D721Med (cell line): Measurements from ENCODE around the gene IFNGR1.

Experiments used
- DNase-seq: peaks from one replicate; pipeline ENCODE4 v3.0.0; 2011; ENCODE audit warnings: low spot score; ENCODE audit not compliant: insufficient read length
- FAIRE-seq: peaks from 2 replicates; lab custom pipeline; 2011; peaks lifted over from hg19 to GRCh38; lab: Jason Lieb, UNC
- TF ChIP-seq, protein P1 (sequence below): IDR thresholded peaks from 2 replicates; pipeline ENCODE4 v1.5.1; 2012; ENCODE audit warnings: mild to moderate bottlenecking, control low read depth; ENCODE audit not compliant: insufficient read depth; ENCODE audit errors: missing control alignments

IFNGR1 gene

DNA sequence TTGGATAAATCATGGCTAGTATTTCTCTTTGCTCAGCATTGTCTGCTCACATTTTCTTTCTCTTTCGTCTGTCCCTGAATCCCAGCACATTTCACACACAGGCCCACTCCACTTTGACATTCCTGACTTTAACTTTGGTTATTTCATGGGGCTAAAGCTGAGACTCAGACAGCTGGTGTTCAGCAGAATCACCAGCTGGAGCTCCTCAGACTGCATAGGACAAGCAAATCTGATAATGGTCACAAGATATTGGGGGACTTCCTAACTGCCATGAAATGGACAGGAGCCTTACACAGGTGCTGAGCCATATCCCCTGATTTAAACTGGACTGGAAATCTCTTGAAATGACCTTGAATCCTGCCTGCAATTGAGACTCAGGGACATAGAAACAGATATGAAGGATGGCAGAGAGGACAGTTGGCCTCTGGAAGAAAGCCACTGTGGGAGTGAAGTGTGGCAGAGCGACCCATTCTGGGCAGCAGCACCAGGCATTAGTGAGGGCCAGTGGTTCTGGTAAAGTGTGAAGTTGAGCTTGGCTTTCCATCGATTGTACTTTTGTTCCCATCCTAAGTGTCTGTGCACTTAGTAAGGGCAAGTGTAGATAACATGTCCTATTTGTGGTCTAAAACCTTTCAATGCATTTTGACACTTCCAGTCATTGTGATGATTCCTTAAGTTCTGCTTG is 10.0 kb upstream of the IFNGR1 start:
- no peak for FAIRE-seq
- DNase-seq, result no peak
- TF ChIP-seq, protein P1, sequence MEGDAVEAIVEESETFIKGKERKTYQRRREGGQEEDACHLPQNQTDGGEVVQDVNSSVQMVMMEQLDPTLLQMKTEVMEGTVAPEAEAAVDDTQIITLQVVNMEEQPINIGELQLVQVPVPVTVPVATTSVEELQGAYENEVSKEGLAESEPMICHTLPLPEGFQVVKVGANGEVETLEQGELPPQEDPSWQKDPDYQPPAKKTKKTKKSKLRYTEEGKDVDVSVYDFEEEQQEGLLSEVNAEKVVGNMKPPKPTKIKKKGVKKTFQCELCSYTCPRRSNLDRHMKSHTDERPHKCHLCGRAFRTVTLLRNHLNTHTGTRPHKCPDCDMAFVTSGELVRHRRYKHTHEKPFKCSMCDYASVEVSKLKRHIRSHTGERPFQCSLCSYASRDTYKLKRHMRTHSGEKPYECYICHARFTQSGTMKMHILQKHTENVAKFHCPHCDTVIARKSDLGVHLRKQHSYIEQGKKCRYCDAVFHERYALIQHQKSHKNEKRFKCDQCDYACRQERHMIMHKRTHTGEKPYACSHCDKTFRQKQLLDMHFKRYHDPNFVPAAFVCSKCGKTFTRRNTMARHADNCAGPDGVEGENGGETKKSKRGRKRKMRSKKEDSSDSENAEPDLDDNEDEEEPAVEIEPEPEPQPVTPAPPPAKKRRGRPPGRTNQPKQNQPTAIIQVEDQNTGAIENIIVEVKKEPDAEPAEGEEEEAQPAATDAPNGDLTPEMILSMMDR, result no peak

DNA sequence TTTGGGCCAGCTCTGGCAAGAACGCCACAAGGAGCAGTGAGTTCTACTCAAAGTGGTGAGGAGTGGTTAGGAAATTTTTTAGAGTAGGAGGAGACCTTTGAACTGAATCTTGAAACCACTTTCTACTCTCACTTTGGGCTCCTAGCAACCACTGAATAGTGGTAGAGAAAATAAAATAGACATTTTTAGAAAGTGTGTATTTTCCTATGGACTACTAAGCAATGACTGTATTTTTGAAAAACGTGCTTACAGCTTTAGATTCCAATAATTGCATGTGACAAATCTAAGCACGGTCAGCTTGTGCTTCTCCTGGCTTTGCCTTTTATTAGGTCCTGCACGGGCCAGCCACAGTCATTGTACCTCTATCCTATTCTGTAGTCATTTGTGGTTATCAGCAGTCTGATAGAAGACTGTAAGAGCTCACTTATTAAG is 8.7 kb upstream of the IFNGR1 start:
- no peak for FAIRE-seq
- no peak for DNase-seq
- TF ChIP-seq, protein P1, result no peak

DNA sequence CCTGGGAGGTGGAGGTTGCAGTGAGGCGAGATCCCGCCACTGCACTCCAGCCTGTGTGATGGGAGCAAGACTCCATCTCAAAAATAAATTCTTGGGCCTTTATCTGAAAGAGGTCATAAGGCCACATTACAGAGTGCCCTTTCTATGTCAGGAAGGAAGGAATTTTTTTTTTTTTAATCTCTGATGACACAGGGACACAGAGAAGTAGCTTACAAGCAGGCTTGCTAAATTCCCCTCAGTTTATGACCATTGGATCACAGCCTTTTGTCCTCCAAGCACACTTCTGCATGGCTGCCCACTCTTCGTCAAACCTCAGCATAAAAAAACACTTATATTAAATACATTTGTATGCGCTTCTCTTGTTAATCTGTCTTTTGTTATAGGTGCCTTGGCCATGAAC is 7.5 kb upstream of the IFNGR1 start:
- TF ChIP-seq, protein P1, result no peak
- no peak for FAIRE-seq

DNA sequence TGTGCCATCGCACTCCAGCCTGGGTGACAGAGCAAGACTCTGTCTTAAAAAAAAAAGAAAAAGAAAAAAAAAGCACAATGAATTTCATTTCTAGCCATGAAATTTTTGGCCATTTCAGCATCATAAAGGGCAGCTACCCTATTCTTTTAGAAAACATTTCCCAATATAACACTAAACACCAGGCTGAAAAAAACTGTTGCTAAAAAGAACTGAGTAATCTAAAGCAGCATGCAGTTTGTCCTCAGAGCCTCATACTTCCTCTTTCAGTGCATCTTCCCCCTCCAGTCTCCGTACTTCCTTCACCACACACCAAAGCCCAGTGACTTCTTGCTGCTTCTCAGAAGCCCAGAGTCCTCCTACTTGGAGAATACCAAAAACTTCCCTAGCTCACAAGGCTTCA is 5.6 kb upstream of the IFNGR1 start:
- DNase-seq, result no peak
- FAIRE-seq, result no peak
- TF ChIP-seq, protein P1, result no peak

More for the DNA sequence above, 7.5 kb upstream of the IFNGR1 start:
- DNase-seq, result no peak

DNA sequence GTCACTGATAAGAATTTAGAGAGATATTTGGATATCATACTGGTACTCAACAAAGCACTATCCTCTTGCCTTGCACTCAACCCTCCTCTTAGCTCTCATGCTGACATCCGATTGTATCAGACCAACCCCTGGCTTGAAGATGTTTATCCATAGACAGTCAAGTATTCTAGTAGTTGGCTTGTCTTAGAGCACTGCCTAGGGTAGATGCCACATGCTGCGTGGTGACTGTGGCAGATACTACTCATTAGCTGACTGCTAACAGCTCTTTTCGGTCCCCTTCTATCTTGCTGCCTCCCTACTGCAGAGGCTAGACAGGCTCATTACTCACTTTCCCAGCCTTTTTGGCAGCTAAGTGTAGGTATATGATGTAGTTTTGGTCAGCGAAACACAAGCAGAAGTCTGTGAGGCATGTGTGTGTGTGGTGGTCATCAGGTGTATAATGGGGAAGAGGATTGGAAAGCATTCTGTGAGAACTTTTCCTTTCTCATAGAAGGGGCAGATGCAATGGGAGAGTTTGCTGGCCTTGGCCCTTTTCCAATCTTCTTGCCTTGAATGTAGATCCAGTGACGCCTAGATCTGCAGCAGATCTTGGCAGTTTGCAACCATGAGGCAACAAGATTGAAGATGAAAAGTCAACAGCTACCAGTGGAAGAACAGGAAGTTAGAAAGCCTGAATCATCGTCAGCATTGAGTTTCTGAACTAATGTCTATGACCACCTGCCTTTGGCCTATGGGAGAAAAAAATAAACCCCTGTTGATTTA is 4.4 kb upstream of the IFNGR1 start:
- FAIRE-seq (no peak), DNase-seq (no peak)
- TF ChIP-seq, protein P1, result no peak

DNA sequence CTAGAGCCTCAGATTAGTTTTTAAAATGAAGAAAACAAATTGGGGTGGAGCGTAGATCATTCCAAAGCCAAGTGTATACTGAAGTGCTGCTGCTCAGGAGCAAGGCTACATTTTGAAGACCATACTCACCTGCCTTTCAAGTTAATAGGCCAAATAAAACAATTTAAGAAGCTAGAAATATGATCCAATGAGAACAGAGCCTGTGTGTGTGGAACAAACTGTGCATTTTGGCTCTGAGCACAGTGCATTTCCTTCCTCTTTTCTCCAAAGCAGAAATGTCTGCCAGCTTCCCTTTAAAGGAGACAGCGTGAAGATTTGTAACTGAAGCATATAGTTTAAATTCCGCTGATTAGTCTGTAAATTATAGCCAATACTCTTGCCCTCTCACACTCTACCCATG is 3.2 kb upstream of the IFNGR1 start:
- DNase-seq (no peak), FAIRE-seq (no peak)
- TF ChIP-seq, protein P1, result no peak

DNA sequence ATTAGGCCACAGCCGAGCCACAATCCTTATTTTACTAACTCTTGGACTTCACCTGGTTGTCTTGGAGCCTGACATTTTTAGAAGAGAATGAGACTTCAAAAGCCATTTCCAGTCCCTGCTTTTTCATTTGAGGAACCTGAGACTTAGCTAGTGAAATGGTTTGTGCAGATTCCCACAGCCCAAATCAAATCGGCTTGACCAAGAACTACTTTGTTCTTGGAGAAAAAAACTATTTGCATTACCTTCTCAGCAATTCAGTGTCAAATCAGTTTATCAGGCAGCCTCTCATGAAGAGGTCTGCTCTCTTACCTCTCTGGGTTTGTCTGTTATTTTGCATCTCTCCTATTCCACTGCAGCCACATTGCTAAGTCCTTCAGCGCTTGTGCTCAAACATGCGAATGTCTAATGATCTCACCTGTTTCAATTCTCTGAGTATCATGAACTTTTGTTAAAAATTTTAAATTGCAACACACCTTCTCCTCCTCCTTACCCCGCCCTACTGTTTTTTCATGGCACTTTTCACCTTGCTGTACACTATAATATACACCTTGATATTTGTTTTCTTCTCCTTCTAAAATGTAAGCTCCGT is 573 bp upstream of the IFNGR1 start:
- no peak for FAIRE-seq
- TF ChIP-seq, protein P1, result no peak
- DNase-seq, result no peak
